Endothelial cell of umbilical vein (primary cell): Measurements from ENCODE around the gene SPG21. TPM values are rescaled to one million over a fixed set of nuclear protein-coding genes. Genes with fewer than 3 reads are reported as not detected.

ENCODE experiments used
- BruUV-seq: library from RNA; stranded (reverse); fragments of 400-500 nt; replicated peaks from 2 replicates; lab custom pipeline; 2021; lab: Mats Ljungman, UMichigan
- CTCF ChIA-PET: fragments of 300-600, 350-600 bp; sonication (Branson Sonifier 250); formaldehyde crosslinking; loops from one replicate; lab custom pipeline; 2021; ENCODE audit warnings: antibody characterized with exemption, inconsistent platforms; lab: Charles Lee
- POLR2A ChIA-PET: fragments of 300-600, 350-600 bp; sonication (Branson Sonifier 250); formaldehyde crosslinking; loops from one replicate; lab custom pipeline; 2021; ENCODE audit warnings: antibody characterized with exemption, inconsistent platforms; lab: Charles Lee
- DNase-seq: peaks from one replicate; pipeline ENCODE4 v3.0.0-alpha.2; 2011; ENCODE audit warnings: low read depth, low spot score
- FAIRE-seq: peaks from 2 replicates; lab custom pipeline; 2011; peaks lifted over from hg19 to GRCh38; lab: Jason Lieb, UNC
- H2AFZ ChIP-seq: 2 replicates; pipeline ENCODE4 v1.6.0; 2012; ENCODE audit warnings: low read depth, low read length, control low read depth, inconsistent platforms
- H3K27ac ChIP-seq: 2 replicates; pipeline ENCODE4 v1.5.1; 2011; ENCODE audit warnings: low read depth, mild to moderate bottlenecking, control low read depth, low read length, moderate library complexity; ENCODE audit not compliant: insufficient read depth
- H3K27me3 ChIP-seq, 2 experiments: 2 replicates each; pipeline versions ENCODE4 v1.6.0 to v1.6.1; 2011; ENCODE audit warnings: low read length in 2 of 2, mixed read lengths in 1 of 2; ENCODE audit not compliant: control insufficient read depth in 2 of 2, insufficient read depth in 2 of 2
- H3K36me3 ChIP-seq, 2 experiments: 2 replicates in 1 of 2; 3 replicates in 1 of 2; pipeline ENCODE4 v1.5.1; 2011; ENCODE audit warnings: low read length in 2 of 2, mild to moderate bottlenecking in 1 of 2, moderate library complexity in 1 of 2; ENCODE audit not compliant: control insufficient read depth in 2 of 2, insufficient read depth in 2 of 2; ENCODE audit errors: extremely low read depth in 1 of 2
- H3K4me1 ChIP-seq: 3 replicates; pipeline ENCODE4 v1.5.1; 2011; ENCODE audit warnings: mild to moderate bottlenecking, low read length; ENCODE audit not compliant: control insufficient read depth, insufficient read depth; ENCODE audit errors: extremely low read depth
- H3K4me2 ChIP-seq: 2 replicates; pipeline ENCODE4 v1.6.1; 2011; ENCODE audit warnings: low read length, control low read depth, mixed read lengths; ENCODE audit not compliant: insufficient read depth
- H3K4me3 ChIP-seq, 3 experiments: fragments of 200-600 bp in 1 of 3; sonication (generic), shearing (Covaris generic) in 1 of 3; replicated peaks in 1 of 3; 2 replicates each; pipeline ENCODE4 v1.5.1; 2011 to 2016; ENCODE audit warnings: control low read depth in 3 of 3, low read length in 3 of 3, mild to moderate bottlenecking in 2 of 3, inconsistent platforms in 1 of 3, low read depth in 1 of 3, moderate library complexity in 1 of 3; ENCODE audit not compliant: insufficient read depth in 1 of 3
- H3K79me2 ChIP-seq: 2 replicates; pipeline ENCODE4 v1.6.0; 2012; ENCODE audit warnings: low read length, inconsistent platforms; ENCODE audit not compliant: control insufficient read depth, insufficient read depth
- H3K9ac ChIP-seq: replicated peaks from 2 replicates; pipeline ENCODE3; 2011; ENCODE audit warnings: low read length, control low read depth; ENCODE audit not compliant: insufficient read depth; ENCODE audit errors: extremely low read depth
- H3K9me1 ChIP-seq: replicated peaks from 3 replicates; pipeline ENCODE4 v1.6.0; 2011; ENCODE audit warnings: mild to moderate bottlenecking, low read length; ENCODE audit not compliant: control insufficient read depth, insufficient read depth; ENCODE audit errors: extremely low read depth
- H3K9me3 ChIP-seq: replicated peaks from 2 replicates; pipeline ENCODE4 v1.5.1; 2012; ENCODE audit warnings: low read length, inconsistent platforms; ENCODE audit not compliant: control insufficient read depth, insufficient read depth
- H4K20me1 ChIP-seq: replicated peaks from 2 replicates; pipeline ENCODE3; 2011; ENCODE audit warnings: mild to moderate bottlenecking, low read length; ENCODE audit not compliant: control insufficient read depth, insufficient read depth; ENCODE audit errors: extremely low read depth
- EZH2 ChIP-seq: IDR thresholded peaks from 2 replicates; pipeline ENCODE4 v1.6.1; 2012; ENCODE audit warnings: borderline replicate concordance, low read depth, mild to moderate bottlenecking, moderate library complexity, low read length, inconsistent platforms; ENCODE audit not compliant: severe bottlenecking
- FOS ChIP-seq: IDR thresholded peaks from 2 replicates; pipeline ENCODE4 v1.6.1; 2011; ENCODE audit warnings: mild to moderate bottlenecking, low read length, moderate library complexity, borderline replicate concordance; ENCODE audit not compliant: insufficient read depth
- GATA2 ChIP-seq: IDR thresholded peaks from 2 replicates; pipeline ENCODE4 v1.7.0; 2011; ENCODE audit warnings: low read depth, mild to moderate bottlenecking, moderate library complexity, mixed read lengths, low read length; ENCODE audit not compliant: insufficient read length, insufficient read depth
- JUN ChIP-seq: IDR thresholded peaks from 2 replicates; pipeline ENCODE4 v1.6.1; 2011; ENCODE audit warnings: borderline replicate concordance, low read depth; ENCODE audit not compliant: insufficient read length, insufficient read depth
- MYC ChIP-seq: IDR thresholded peaks from one replicate; pipeline ENCODE4 v1.6.1; 2011; ENCODE audit warnings: mild to moderate bottlenecking, low read depth, low read length
- POLR2A ChIP-seq: IDR thresholded peaks from 2 replicates; pipeline ENCODE4 v1.6.1; 2012; ENCODE audit warnings: low read depth, mild to moderate bottlenecking, control low read depth, low read length
- POLR2AphosphoS5 ChIP-seq: IDR thresholded peaks from 2 replicates; pipeline ENCODE4 v1.6.1; 2012; ENCODE audit warnings: low read depth, mild to moderate bottlenecking, control low read depth, low read length, moderate library complexity; ENCODE audit not compliant: insufficient read depth
- dilution Hi-C: fragments of 300-500 bp; cut with MboI; formaldehyde crosslinking; loops from one replicate; pipeline ENCODE4 v1.15.0; 2019; ENCODE audit warnings: low sequenced_read_pairs; ENCODE audit not compliant: extremely low pct_ligation_motif_present
- intact Hi-C: fragments of 100-400 bp; cut with micrococcal nuclease; formaldehyde crosslinking; loops from one replicate; pipeline ENCODE4 v1.10.0; 2022
- polyA plus RNA-seq, 4 experiments: library from polyadenylated mRNA; depleted of rRNA in 3 of 4; stranded (reverse) in 3 of 4; unstranded in 1 of 4; fragments of >200 nt; gene quantifications; 2 replicates each; pipeline versions ENCODE4 v1.2.1 to v1.2.3, GENCODE V29; 2011 to 2012; ENCODE audit warnings: missing spikeins in 1 of 4
- total RNA-seq: library from RNA; stranded (reverse); gene quantifications from 2 replicates; pipeline ENCODE4 v1.2.3, GENCODE V29; 2021
- TF ChIP-seq, protein P1 (sequence below), 2 donors: IDR thresholded peaks; 1 replicate in 1 of 2; 2 replicates in 1 of 2; pipeline ENCODE4 v1.5.1; 2011; ENCODE audit warnings: low read length in 2 of 2, mild to moderate bottlenecking in 2 of 2, moderate library complexity in 2 of 2, control low read depth in 1 of 2, inconsistent platforms in 1 of 2, low read depth in 1 of 2; ENCODE audit not compliant: insufficient read depth in 1 of 2; ENCODE audit errors: extremely low read depth in 1 of 2
- TF ChIP-seq, protein P2 (sequence below): IDR thresholded peaks from 2 replicates; pipeline ENCODE4 v1.6.1; 2011; ENCODE audit not compliant: insufficient read depth, insufficient read length

The SPG21 gene
- total and polyA plus RNA-seq, 2 donors (not counting 3 experiments of a cell fraction or from before 2014, with no cell fraction given), result 70.2 to 82.5 TPM

DNA sequence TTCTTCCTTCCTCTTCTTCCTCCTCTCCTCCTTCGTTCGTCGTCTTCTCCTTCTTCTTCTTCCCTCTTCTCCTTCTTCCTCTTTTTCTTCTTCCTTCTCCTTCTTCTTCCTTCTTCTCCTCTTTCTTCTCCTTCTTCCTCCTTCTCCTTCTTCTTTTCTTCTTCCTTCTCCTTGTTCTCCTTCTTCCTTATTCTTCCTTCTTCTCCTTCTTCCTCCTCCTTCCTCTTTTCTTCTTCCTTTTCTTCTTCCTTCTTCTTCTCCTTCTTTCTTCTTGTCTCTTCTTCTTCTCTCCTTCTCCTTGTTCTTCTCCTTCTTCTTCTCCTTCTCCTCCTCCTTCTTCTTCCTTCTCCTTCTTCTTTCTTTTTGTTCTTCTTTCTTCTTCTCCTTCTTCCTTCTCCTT, 35.3 kb downstream of the SPG21 start:
- H3K79me2 ChIP-seq, result no peaks in the 10 kb centered on the region
- POLR2A ChIA-PET, result no interaction called here
- H2AFZ ChIP-seq, result no peak overlapping the region
- H3K4me2 ChIP-seq, result no peak overlapping the region
- peaks cover 8 to 10% of the 10 kb centered on the region in 2 experiments for H3K36me3 ChIP-seq
- no peak for TF ChIP-seq POLR2AphosphoS5
- no peak for TF ChIP-seq POLR2A
- TF ChIP-seq GATA2, result no peak
- TF ChIP-seq, protein P1, sequence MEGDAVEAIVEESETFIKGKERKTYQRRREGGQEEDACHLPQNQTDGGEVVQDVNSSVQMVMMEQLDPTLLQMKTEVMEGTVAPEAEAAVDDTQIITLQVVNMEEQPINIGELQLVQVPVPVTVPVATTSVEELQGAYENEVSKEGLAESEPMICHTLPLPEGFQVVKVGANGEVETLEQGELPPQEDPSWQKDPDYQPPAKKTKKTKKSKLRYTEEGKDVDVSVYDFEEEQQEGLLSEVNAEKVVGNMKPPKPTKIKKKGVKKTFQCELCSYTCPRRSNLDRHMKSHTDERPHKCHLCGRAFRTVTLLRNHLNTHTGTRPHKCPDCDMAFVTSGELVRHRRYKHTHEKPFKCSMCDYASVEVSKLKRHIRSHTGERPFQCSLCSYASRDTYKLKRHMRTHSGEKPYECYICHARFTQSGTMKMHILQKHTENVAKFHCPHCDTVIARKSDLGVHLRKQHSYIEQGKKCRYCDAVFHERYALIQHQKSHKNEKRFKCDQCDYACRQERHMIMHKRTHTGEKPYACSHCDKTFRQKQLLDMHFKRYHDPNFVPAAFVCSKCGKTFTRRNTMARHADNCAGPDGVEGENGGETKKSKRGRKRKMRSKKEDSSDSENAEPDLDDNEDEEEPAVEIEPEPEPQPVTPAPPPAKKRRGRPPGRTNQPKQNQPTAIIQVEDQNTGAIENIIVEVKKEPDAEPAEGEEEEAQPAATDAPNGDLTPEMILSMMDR (IDR thresholded peaks at IDR 0.05; ENCODE audit: extremely low read depth in 1 of 2, insufficient read depth in 1 of 2, low read depth in 1 of 2, low read length in 2 of 2), result no peak
- no peak for TF ChIP-seq FOS
- TF ChIP-seq, protein P2, sequence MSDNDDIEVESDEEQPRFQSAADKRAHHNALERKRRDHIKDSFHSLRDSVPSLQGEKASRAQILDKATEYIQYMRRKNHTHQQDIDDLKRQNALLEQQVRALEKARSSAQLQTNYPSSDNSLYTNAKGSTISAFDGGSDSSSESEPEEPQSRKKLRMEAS, result no peak
- no peak for TF ChIP-seq MYC
- TF ChIP-seq EZH2, result no peak
- TF ChIP-seq JUN, result no peak
- dilution Hi-C loops, result no loop called here
- H3K9ac ChIP-seq, result no peak overlapping the region
- H3K9me3 ChIP-seq, result no peaks in the 10 kb centered on the region
- CTCF ChIA-PET, result no interaction called here
- no peak overlapping the region for H3K4me3 ChIP-seq
- H4K20me1 ChIP-seq, result no peaks in the 10 kb centered on the region
- H3K9me1 ChIP-seq, result no peaks in the 10 kb centered on the region
- no peak overlapping the region for H3K27ac ChIP-seq
- DNase-seq, result no peak
- no peak for FAIRE-seq
- BruUV-seq, result no TSS peak
- no peaks in the 10 kb centered on the region for H3K27me3 ChIP-seq
- intact Hi-C loops, result no loop called here
- no peaks in the 10 kb centered on the region for H3K4me1 ChIP-seq
